Esophagus squamous epithelium (tissue), 4 donors: Measurements from ENCODE around the gene LAMA1.
"Not testable (repeated sequence)": the region's sequence is repeated elsewhere in the genome, so short reads cannot be mapped to it uniquely, and the experiment has no call there.

Experiments
- POLR2A ChIP-seq, 4 donors: fragments of 450-650 bp; IDR thresholded peaks; one replicate each; pipeline ENCODE4 v1.6.1; 2017; ENCODE audit warnings: antibody characterized with exemption in 4 of 4, mild to moderate bottlenecking in 4 of 4, moderate library complexity in 3 of 4
- TF ChIP-seq, protein P1 (sequence below), 6 experiments: fragments of 450-650 bp in 4 of 6; fragments of 200-600 bp in 2 of 6; sonication (generic) in 2 of 6; IDR thresholded peaks; one replicate each; pipeline ENCODE4 v1.5.1; 2016 to 2019; ENCODE audit warnings: antibody characterized with exemption in 6 of 6, mild to moderate bottlenecking in 4 of 6, moderate library complexity in 4 of 6

DNA sequence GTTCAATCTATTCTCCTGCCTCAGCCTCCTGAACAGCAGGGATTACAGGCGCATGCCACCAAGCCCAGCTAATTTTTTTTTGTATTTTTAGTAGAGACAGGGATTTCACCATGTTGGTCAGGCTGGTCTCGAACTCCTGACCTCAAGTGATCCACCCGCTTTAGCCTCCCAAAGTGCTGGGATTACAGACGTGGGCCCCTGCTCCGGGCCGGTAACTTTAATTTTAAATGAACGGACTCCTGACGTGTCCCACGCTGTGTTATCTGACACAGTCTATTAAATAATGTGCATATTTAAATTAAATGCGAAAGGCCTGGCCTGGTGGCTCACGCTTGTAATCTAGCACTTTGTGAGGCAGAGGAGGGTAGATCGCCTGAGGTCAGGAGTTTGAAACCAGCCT, 27.3 kb upstream of the LAMA1 start:
- not testable (repeated sequence) for TF ChIP-seq POLR2A (IDR thresholded peaks at IDR 0.05)
- TF ChIP-seq, protein P1, sequence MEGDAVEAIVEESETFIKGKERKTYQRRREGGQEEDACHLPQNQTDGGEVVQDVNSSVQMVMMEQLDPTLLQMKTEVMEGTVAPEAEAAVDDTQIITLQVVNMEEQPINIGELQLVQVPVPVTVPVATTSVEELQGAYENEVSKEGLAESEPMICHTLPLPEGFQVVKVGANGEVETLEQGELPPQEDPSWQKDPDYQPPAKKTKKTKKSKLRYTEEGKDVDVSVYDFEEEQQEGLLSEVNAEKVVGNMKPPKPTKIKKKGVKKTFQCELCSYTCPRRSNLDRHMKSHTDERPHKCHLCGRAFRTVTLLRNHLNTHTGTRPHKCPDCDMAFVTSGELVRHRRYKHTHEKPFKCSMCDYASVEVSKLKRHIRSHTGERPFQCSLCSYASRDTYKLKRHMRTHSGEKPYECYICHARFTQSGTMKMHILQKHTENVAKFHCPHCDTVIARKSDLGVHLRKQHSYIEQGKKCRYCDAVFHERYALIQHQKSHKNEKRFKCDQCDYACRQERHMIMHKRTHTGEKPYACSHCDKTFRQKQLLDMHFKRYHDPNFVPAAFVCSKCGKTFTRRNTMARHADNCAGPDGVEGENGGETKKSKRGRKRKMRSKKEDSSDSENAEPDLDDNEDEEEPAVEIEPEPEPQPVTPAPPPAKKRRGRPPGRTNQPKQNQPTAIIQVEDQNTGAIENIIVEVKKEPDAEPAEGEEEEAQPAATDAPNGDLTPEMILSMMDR (IDR thresholded peaks at IDR 0.05) = not testable (repeated sequence)
